ENCODE data around the gene BRWD1. TPM values are rescaled to one million over a fixed set of nuclear protein-coding genes. Genes with fewer than 3 reads are reported as not detected.

The BRWD1 gene
- total RNA-seq, 1 donor from 2014 or later, result 55.7 TPM

- Mint-ChIP-seq H3K36me3 (ENCODE audit: insufficient read depth) (peaks cover 1% of the 10 kb centered on the region), H3K27me3 (no peaks in the 10 kb centered on the region), H3K4me1 (ENCODE audit: low read depth) (peaks cover 2% of the 10 kb centered on the region), H3K4me3 (ENCODE audit: low read depth) (no peak overlapping the region), H3K27ac (no peak overlapping the region), H3K9me3 (ENCODE audit: low read depth) (no peaks in the 10 kb centered on the region)
- TF ChIP-seq CTCF (IDR thresholded peaks at IDR 0.05; ENCODE audit: unreplicated experiment), result no peak
- no peak for DNase-seq (ENCODE audit: low spot score, unreplicated experiment)
Observed at GRCh38 chr21:39319251-39319756, 5.9 kb upstream of the BRWD1 start.

GRCh38 chr21:39318091-39318959 is 4.9 kb upstream of the BRWD1 start:
- peaks cover 1% of the 10 kb centered on the region for H3K36me3 Mint-ChIP-seq (ENCODE audit: insufficient read depth)
- no peak overlapping the region for H3K27ac Mint-ChIP-seq
- H3K27me3 Mint-ChIP-seq, result no peaks in the 10 kb centered on the region
- H3K4me3 Mint-ChIP-seq (ENCODE audit: low read depth), result no peak overlapping the region
- H3K4me1 Mint-ChIP-seq (ENCODE audit: low read depth), result peaks cover 2% of the 10 kb centered on the region
- TF ChIP-seq CTCF (IDR thresholded peaks at IDR 0.05; ENCODE audit: unreplicated experiment), result no peak
- no peaks in the 10 kb centered on the region for H3K9me3 Mint-ChIP-seq (ENCODE audit: low read depth)
- DNase-seq (ENCODE audit: low spot score, unreplicated experiment), result no peak

GRCh38 chr21:39317134-39318090 is 4.0 kb upstream of the BRWD1 start:
- TF ChIP-seq CTCF (IDR thresholded peaks at IDR 0.05; ENCODE audit: unreplicated experiment), result no peak
- DNase-seq (ENCODE audit: low spot score, unreplicated experiment), result no peak
- Mint-ChIP-seq H3K9me3 (ENCODE audit: low read depth) (no peaks in the 10 kb centered on the region), H3K4me3 (ENCODE audit: low read depth) (no peak overlapping the region), H3K27me3 (no peaks in the 10 kb centered on the region), H3K4me1 (ENCODE audit: low read depth) (peaks cover 2% of the 10 kb centered on the region), H3K27ac (no peak overlapping the region), H3K36me3 (ENCODE audit: insufficient read depth) (peaks cover 1% of the 10 kb centered on the region)

GRCh38 chr21:39316729-39317128 is 3.3 kb upstream of the BRWD1 start:
- H3K36me3 Mint-ChIP-seq (ENCODE audit: insufficient read depth), result peaks cover 6% of the 10 kb centered on the region
- H3K9me3 Mint-ChIP-seq (ENCODE audit: low read depth), result no peaks in the 10 kb centered on the region
- no peak for DNase-seq (ENCODE audit: low spot score, unreplicated experiment)
- no peak overlapping the region for H3K4me3 Mint-ChIP-seq (ENCODE audit: low read depth)
- peaks cover 7% of the 10 kb centered on the region for H3K4me1 Mint-ChIP-seq (ENCODE audit: low read depth)
- no peak overlapping the region for H3K27ac Mint-ChIP-seq
- TF ChIP-seq CTCF (IDR thresholded peaks at IDR 0.05; ENCODE audit: unreplicated experiment), result no peak
- no peaks in the 10 kb centered on the region for H3K27me3 Mint-ChIP-seq
